ENCODE results near the gene CD247.

Gene CD247

DNA sequence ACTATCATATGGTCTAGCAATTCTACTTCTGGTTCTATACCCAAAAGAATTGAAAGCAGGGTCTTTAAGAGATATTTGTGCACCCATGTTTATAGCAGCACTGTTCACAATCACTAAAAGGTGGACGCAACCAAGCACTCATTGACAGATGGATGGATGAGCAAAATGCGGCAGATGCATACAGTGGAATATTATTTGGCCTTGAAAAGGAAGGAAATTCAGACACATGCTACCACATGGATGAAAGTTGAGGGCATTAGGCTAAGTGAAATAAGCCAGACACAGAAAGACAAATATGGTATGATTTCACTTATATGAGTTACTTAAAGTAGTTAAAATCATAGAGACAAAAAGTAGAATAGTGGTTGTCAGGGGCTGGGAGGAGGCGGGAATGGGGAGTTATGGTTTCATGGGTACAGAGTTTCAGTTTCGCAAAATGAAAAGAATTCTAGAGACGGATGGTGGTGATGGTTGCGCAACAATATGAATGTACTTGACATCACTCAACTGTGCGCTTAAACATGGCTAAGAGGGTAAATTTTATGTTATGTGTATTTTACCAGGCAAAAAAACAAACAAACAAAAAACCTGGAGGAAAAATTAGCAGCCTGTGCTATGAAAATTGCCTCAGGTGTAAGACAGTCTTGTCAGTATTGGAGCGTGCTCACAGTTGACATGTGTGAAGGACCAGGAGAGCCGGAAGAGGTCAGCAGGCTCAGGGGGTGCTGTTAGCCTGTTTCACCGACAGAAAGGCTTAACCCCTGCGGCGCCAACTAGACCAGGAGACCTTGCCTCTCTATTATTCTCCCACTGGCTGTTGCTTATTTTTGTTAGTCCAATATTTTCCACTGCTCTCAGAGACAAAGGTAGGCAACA is 26.5 kb downstream of the CD247 start:
- no peak for DNase-seq (ENCODE audit: low read depth, low spot score)
- H3K27ac ChIP-seq: no peak overlapping the region

- DNase-seq (ENCODE audit: low read depth, low spot score): no peak
- no peak overlapping the region for H3K27ac ChIP-seq
These were observed 27.6 kb downstream of the CD247 start for GRCh38 chr1:167490765-167491164.

DNA sequence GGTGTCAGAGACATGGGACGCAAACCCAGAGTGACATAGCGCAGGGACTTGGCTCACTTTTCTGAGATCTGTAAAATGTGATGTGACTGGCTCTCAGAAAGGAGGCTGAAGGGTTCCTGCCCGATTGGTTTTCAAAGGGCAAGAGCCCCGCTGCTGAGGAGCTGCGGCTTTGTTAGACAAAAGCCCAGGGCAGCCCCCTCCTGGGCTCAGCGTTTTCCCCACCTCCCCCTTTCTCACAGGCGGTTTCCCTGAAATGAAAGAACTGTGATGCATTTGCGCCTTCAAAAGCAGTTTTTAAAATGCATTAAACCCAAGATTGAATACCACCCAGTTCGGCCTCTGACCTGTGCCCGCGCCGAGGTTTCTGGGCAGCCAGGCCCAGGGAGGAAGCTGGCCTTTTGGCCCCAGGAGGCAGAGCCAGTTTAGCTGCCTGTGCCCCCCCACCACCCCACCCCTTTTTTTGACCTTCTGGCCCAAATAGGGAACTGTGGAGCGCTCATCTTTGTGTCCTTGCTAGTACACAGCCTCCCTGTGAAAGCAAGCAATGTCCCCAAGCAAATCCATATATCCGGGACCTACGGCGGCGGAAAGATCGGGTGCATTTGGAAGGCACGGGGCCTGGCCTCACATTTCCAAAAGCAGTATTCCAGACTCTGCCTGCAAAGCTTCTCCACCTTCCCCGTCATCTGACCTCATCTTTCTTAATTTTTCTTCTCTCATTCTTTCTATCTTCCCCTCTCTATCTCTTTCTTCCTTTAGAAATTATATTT is 28.6 kb downstream of the CD247 start:
- no peak overlapping the region for H3K27ac ChIP-seq

GRCh38 chr1:167488786-167489185 is 29.5 kb downstream of the CD247 start:
- H3K27ac ChIP-seq: no peak overlapping the region
- DNase-seq (ENCODE audit: low read depth, low spot score): no peak

More for the DNA sequence above, 28.6 kb downstream of the CD247 start:
- DNase-seq (ENCODE audit: low read depth, low spot score): no peak

GRCh38 chr1:167487614-167488013 is 30.7 kb downstream of the CD247 start:
- DNase-seq (ENCODE audit: low read depth, low spot score): no peak
- no peak overlapping the region for H3K27ac ChIP-seq

- H3K27ac ChIP-seq: no peak overlapping the region
- no peak for DNase-seq (ENCODE audit: low read depth, low spot score)
These were observed 32.1 kb downstream of the CD247 start for GRCh38 chr1:167486090-167486824.

DNA sequence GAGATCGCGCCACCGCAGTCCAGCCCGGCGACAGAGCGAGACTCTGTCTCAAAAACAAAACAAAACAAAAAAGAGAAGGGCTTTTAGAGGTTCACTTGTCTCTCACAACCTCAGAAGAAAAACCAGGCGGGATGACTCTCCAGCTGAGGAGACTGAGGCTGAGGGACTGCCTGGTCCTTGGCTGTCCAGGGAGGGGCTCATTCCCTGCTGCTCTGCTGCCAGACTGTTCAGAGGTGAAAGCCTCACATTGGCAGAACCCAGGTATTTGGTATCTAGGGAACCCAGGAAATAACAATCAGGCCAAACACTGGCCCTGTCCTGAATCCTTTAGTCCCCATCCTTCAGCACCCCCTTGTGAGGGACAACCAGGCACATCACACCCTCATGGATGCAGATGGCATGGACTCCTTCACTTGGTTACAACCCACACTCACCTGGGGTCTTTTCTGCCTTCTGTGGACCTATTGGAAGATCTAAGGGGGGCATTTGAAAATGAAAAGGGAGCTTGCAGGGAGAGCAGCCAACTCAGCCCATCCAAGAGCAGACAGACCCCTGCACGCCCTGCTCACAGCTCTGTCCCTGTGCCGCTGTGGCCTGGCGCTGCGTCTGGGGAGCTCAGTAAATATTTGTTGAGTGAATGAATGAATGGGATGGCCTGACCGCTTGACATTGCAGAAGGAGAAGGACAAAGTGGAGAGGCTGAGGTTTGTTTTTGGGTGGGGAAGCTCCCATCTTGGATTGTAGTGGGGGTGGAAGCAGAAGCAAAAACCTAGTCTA is 33.4 kb downstream of the CD247 start:
- H3K27ac ChIP-seq: no peak overlapping the region
- DNase-seq (ENCODE audit: low read depth, low spot score): no peak

DNA sequence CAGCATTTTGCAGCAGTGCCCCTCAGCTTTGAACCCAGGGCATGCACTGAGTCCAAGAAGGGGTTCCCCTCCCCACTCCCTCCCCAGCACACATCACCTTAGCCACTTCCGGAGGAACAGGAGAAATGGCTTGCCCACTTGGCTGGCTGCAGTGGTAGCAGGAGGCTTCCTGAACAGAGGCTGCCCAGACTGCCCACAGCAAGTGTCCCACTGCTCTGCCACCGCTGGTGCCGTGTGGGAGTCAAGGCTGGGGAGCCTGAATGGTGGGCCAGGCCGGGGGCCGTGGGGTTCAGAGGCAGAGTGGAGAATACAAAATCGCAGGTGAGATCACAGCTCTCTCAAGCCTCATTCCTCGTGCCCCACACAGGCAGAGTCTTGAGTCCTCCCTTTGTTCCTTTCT is 34.5 kb downstream of the CD247 start:
- DNase-seq (ENCODE audit: low read depth, low spot score): no peak
- no peak overlapping the region for H3K27ac ChIP-seq

DNA sequence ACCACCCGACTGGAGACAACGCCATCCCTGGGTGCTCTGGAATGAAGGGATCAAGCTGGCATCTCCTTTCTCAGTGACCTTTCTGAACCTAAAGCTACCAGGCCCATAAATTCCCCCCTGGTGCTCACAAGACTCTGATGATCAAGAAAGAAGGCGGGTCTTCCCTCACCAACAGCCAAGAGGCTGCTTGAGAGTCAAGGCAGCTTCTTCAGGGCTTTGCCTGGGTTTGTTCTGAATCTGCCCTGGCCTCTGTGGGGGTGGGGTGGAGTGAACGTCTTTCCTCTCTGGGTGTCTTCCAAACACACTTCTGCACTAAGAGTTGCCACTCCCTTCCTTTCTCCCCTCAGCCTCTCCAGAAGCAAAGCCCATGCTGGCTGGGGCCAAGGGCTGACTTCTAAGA is 36.1 kb downstream of the CD247 start:
- H3K27ac ChIP-seq: no peak overlapping the region
- DNase-seq (ENCODE audit: low read depth, low spot score): no peak

- no peak for DNase-seq (ENCODE audit: low read depth, low spot score)
- no peak overlapping the region for H3K27ac ChIP-seq
These were observed 38.9 kb downstream of the CD247 start for GRCh38 chr1:167479331-167479979.

- H3K27ac ChIP-seq: no peak overlapping the region
- no peak for DNase-seq (ENCODE audit: low read depth, low spot score)
These were observed 40.3 kb downstream of the CD247 start for GRCh38 chr1:167477986-167478385.

DNA sequence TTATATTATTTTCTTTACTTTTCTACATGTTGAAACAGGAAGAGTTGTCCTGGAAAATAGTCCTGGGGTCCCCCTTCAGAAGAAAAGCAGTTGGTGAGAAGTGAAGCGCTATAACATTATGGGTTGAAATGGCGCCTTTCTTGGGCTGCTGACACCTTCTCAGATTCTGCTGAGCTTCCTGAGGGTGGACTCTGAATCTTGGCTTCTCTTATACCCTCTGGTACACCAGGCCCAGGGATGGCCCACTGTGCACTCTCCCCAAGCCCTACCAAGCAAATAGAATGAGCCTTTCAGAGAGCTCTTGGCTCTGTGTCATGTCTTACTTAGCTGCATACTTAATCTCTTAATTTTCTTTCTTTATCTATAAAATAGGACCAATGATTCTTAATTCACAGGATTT is 42.3 kb downstream of the CD247 start:
- no peak for DNase-seq (ENCODE audit: low read depth, low spot score)

GRCh38 chr1:167474191-167474641 is 44.1 kb downstream of the CD247 start:
- no peak overlapping the region for H3K27ac ChIP-seq

More for the DNA sequence above, 42.3 kb downstream of the CD247 start:
- H3K27ac ChIP-seq: no peak overlapping the region

GRCh38 chr1:167473761-167474160 is 44.6 kb downstream of the CD247 start:
- no peak overlapping the region for H3K27ac ChIP-seq
- DNase-seq (ENCODE audit: low read depth, low spot score): no peak

More at GRCh38 chr1:167474191-167474641, 44.1 kb downstream of the CD247 start:
- no peak for DNase-seq (ENCODE audit: low read depth, low spot score)

DNA sequence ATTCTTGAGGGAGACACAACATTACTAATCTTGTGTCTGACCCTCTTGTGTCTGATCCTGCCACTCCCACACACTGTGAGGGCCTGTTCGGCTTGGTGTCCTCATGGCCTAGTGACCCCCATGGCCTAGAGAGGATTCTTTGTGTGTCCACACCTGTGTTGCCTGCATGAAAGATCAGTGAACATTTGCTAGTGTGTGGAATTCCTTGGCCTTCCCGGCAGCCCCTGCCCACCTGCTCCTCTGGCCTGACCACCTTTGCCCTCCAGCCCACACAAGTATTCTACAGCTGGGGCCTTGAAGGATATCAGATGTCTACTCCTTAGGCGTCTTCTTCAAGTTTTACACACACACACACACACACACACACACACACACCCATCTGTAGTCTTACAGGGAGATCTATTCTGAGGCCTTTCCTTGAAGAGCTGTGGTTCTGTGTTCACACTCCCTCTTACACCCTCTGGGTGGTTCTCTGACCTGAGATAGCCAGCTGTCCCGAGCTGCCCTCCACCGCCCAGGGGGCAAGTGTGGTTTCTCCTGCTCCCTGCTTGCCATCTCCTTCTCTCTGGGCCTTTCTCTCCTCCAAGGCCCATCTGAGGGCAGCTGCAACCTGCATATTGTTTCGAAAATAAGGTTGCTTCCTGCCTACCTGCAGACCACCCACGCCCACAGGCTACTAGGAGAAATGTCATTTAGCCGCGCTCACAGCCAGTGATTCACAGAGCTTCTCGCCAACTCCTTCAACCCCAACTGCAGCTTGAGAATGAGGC is 45.4 kb downstream of the CD247 start:
- no peak overlapping the region for H3K27ac ChIP-seq
- DNase-seq (ENCODE audit: low read depth, low spot score): no peak

- no peak overlapping the region for H3K27ac ChIP-seq
- DNase-seq (ENCODE audit: low read depth, low spot score): no peak
These were observed 46.8 kb downstream of the CD247 start for GRCh38 chr1:167471568-167471967.

DNA sequence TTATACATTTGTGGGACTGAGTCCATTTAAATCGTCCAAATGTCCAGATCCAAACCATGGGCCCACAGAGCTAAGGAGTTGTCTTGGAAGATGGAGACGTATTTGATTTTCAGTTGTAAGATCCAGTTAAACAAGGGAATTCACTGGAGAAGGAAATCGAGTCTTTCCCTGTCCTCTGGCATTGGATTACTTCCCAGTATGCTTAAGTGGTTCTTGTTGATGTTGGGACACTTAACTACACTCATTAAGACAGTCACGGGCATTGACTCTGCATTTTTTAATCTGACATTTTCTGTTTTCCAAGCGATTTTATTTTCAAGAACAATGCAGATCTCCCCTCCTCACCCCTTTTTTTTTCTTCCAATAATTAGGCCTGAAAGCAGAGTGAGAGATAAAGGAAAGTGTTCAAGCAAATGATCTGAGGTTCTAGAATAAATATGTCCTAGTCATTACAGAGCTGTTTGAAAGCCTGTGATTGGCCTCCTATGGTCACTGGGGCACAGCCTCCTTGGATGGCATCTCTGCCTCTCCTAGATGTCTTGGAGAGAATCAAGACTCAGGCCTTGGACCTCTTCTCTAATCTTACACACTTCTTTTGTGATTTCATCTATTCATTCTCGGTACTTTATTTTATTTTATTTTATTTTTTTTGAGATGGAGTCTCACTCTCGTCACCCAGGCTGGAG is 48.9 kb downstream of the CD247 start:
- no peak overlapping the region for H3K27ac ChIP-seq
- no peak for DNase-seq (ENCODE audit: low read depth, low spot score)

GRCh38 chr1:167467752-167468151 is 50.6 kb downstream of the CD247 start:
- H3K27ac ChIP-seq: no peak overlapping the region
- DNase-seq (ENCODE audit: low read depth, low spot score): no peak

All from epithelial cell of prostate (primary cell).